GM19468 (cell line): ENCODE measurements around the gene FRRS1L.
A peak's percentile ranks its signal among the peaks of the same experiment; 100 is the strongest.

Experiments used
- ATAC-seq: cut with Tn5 transposase; IDR thresholded peaks from one replicate; pipeline ENCODE4 v1.9.1; 2021; ENCODE audit warnings: mild to moderate bottlenecking, moderate library complexity, moderate number of reproducible peaks; ENCODE audit not compliant: unreplicated experiment; ENCODE audit errors: extremely low read depth

The FRRS1L gene

GRCh38 chr9:109109967-109110328, 57.1 kb downstream of the FRRS1L start:
- ATAC-seq: no peak

DNA sequence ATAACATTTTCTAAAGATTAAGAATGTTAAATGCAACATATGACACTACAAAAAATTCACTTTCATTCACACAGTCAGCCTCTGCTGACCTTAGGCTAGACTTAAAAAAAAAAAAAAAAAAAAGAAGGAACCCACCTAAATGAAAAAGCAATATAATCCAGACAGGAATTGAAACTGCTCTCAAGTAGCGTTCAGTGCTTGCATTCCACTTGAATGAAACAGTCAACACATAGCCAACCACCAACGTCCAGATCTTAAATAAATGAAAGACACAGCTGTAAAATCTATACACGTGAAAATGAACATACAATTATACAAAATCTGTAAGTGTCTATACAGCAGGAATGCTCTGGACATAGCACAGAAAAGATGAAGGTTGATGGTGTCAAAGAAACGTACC, 58.7 kb downstream of the FRRS1L start:
- ATAC-seq: no peak

GRCh38 chr9:109107402-109108240, 59.4 kb downstream of the FRRS1L start:
- ATAC-seq: no peak

DNA sequence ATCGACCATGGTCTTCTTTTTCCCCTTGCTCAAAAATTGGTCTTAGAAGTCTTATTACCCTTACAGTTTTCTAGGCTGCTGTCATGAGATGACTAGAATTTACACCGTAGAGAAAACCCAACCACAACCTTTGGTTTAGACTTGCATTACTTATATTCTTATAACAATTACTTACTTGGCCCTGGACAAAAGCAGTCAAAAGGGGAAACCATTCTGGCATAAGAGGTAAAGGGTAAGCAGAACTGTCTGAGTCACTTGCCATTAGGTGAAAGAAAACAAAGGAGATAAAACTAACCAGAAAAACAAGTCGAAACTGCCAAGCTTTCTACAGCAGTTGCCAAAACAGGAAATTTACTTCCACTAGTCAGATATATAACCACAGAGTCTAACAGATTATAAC, 65.2 kb downstream of the FRRS1L start:
- ATAC-seq: peak; percentile 78

DNA sequence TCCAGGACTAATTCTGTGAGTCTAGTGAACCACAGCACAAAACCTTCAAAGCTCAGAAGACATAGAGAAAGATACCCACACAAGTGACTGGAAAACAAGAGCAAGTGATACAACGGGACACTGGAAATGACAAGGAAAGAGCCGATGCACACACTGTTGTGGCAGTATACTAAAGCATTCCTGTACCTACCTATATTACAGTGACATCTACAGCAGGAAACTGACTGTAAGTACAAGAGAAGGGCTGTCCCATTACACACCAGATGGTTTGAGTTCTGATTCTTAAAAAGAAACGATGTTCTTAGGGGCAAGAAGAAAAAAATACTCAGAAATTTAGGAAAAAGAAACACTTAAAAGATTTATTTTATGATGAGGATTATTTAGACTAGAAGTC, 65.8 kb downstream of the FRRS1L start:
- ATAC-seq: no peak

DNA sequence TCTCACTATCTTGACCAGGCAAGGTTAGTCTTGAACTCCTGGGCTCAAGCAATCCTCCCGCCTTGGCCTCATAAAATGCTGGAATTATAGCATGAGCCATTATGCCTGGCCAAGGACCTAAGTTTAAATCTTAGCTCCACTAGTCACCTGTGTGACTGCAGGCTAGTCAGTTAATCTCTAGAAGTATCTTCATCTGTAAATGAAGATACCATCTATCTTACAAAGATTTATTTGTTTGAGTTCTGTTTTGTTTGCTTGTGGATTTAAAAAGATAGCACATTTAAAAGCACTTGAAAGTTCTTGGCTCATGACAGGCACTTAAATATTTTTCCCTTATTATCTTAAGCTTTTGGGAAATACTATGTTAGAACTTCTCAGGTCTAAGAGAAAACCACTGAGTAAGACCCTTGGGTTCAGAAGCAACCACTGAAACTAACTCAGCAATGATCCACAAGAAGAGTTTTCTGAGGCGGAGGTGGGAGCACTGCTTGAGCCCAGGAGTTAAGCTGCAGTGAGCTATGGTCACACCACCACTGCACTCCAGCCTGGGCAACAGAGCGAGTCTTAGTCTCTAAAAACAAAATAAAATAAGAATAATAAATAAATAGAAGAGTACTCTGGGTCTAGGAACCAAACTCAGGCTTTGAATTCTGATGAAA, 66.4 kb downstream of the FRRS1L start:
- no peak for ATAC-seq

GRCh38 chr9:109098960-109099308, 68.1 kb downstream of the FRRS1L start:
- ATAC-seq: no peak

DNA sequence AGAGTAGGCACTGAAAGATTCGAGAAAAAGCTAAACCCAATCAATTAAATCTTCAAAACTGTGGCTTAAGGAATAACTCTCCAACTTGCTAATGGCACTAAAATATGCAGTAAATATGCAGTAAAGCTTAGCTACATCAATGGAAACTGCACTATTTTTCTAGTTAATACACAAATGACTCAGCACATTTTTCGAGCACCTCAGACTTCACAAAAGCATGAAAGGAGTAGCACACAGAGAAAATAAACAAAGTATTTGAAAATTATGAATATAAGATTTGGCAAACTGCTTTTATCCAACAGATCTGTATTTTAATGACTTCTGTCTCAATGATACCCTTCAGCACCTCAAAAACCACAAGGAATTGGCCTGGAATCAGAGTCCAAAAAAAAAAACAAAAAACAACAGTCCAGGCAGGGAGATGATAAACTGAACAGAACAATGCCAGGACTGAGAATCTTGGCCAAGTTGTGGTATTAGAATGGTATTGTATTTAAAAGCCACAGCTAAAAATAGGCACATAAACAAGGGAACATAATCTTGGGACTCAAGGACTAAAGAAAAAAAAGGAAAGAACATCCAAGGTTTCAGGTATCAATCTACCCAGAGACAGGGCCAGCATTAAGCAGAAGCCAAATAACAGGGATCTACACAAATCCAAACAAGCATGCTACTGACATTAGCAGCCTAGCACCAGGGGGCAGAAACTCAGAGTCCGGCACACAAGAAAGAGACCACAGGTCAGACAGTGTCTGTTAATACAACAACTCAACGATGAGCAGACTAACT, 68.7 kb downstream of the FRRS1L start:
- ATAC-seq: no peak

- no peak for ATAC-seq
Measured at GRCh38 chr9:109097146-109097545, 69.9 kb downstream of the FRRS1L start.

DNA sequence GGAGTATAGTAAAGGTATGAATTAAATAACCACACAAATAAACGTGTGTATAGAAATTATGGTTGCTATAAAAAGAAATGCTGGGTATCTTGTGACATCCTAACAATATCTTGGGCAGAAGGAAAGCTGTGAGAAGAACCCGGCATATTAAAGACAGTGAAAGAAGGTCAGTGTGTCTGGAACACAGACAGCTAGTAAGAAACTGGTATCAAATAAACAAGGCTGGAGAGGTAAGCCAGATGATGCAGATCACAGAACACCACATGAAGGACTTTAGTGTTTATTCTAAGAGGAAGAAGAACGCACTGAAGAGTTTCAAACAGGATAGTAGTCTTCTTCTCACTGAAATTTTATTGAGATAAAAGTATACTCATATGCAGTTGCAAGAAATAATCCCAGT, 71.7 kb downstream of the FRRS1L start:
- no peak for ATAC-seq

GRCh38 chr9:109094268-109094667, 72.8 kb downstream of the FRRS1L start:
- no peak for ATAC-seq

- no peak for ATAC-seq
Measured at GRCh38 chr9:109092587-109092986, 74.5 kb downstream of the FRRS1L start.

- no peak for ATAC-seq
Measured at GRCh38 chr9:109092051-109092580, 74.9 kb downstream of the FRRS1L start.

GRCh38 chr9:109088221-109088620, 78.8 kb downstream of the FRRS1L start:
- ATAC-seq: no peak

- ATAC-seq: no peak
Measured at GRCh38 chr9:109087795-109088194, 79.3 kb downstream of the FRRS1L start.

DNA sequence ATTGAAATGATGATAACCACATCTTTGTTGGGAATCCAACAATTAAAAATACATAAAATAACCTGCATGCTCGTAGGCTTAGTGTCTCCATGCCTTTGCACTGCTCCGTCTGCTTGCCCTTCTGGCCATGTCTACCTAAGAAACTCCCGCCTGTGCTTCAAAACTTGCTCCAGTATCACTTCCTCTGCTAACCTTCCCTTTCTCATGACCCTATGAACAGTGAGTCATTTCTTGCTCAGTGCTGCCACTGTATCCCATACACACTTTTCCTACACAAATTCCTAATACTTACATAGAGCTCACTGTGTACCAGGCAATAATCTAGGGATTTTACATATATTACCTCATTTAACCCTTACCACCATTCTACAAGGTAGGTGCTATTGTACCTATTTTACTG, 80.8 kb downstream of the FRRS1L start:
- ATAC-seq: no peak

- ATAC-seq: no peak
Measured at GRCh38 chr9:109085510-109085909, 81.5 kb downstream of the FRRS1L start.

GRCh38 chr9:109083813-109084405, 83.1 kb downstream of the FRRS1L start:
- no peak for ATAC-seq

DNA sequence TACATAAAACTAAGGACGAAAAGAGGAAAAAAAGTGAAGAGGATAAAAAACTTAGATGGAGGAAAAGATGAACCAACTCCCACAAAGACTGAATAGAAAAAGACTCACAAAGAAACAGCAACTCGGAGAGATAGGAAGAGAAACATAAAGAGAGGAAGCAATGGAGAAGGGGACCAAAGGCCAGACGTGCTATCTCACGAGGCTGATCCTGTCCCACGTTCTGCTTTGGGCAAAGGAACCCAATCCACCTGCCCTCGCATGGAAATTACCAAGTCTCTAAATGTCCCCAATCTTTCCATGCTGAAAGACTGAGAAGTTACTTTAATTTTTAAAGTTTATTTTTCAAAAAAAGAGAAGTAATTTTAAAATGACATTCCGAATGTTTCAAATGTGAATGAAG, 83.9 kb downstream of the FRRS1L start:
- ATAC-seq: no peak

DNA sequence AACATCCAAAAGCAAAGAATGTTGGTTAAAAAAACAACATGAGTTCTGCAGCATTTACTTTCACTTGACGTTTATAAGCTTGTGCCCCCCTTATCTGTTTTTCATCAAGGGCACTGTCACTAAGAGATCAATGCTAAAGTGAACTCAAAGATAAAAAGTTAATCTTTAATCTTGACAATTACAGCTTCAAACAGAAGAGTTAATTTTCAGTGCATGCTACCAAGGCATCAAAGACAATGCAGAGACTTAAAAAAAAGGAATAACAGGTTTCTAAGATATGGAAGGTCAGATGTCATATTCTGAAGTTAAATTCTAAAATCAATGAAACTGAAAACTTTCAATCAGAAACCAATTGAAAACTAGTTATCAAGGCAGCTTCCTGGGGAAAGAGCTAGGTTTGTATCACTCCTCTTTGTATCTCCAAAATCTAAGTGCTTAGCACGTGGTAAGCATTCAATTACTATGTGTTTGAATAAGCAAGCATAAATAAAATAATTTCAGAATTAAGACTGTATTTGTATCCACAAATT, 84.9 kb downstream of the FRRS1L start:
- ATAC-seq: no peak
